H1 (cell line): ENCODE results near the gene TAL2. TPM values are rescaled to one million over a fixed set of nuclear protein-coding genes. Genes with fewer than 3 reads are reported as not detected.

Experiments used
- CTCF ChIA-PET: fragments of 300-600 bp; sonication (Branson Sonifier 250); formaldehyde crosslinking; loops from one replicate; lab custom pipeline; 2021; ENCODE audit not compliant: partially characterized antibody; lab: Charles Lee
- POLR2A ChIA-PET: fragments of 300-600 bp; sonication (Branson Sonifier 250); formaldehyde crosslinking; loops from one replicate; lab custom pipeline; 2021; ENCODE audit warnings: inconsistent platforms; ENCODE audit not compliant: partially characterized antibody; lab: Charles Lee
- DNase-seq, 2 experiments: peaks; one replicate each; pipeline versions ENCODE4 v3.0.0 to v3.0.0-alpha.2; 2010 to 2022; ENCODE audit warnings: low spot score in 2 of 2, low read depth in 1 of 2, mixed read lengths in 1 of 2
- FAIRE-seq: peaks from 2 replicates; lab custom pipeline; 2011; peaks lifted over from hg19 to GRCh38; lab: Jason Lieb, UNC
- H2AFZ ChIP-seq: 2 replicates; pipeline ENCODE4 v1.8.1; 2012; ENCODE audit warnings: low read length, inconsistent platforms
- H2AK5ac ChIP-seq: 2 replicates; pipeline ENCODE4 v1.6.1; 2013; ENCODE audit warnings: low read depth, low read length
- H2BK120ac ChIP-seq: replicated peaks from 2 replicates; pipeline ENCODE3; 2013; ENCODE audit warnings: low read depth, low read length, inconsistent platforms
- H2BK12ac ChIP-seq: 2 replicates; pipeline ENCODE4 v1.6.1; 2013; ENCODE audit warnings: low read depth, low read length
- H2BK15ac ChIP-seq: 2 replicates; pipeline ENCODE4 v1.6.1; 2013; ENCODE audit warnings: low read length
- H2BK20ac ChIP-seq: 2 replicates; pipeline ENCODE4 v1.6.1; 2013; ENCODE audit warnings: low read length
- H2BK5ac ChIP-seq: 2 replicates; pipeline ENCODE4 v1.6.1; 2013; ENCODE audit warnings: low read depth, low read length
- H3K14ac ChIP-seq: 2 replicates; pipeline ENCODE4 v1.6.1; 2013; ENCODE audit warnings: inconsistent platforms; ENCODE audit not compliant: insufficient read length
- H3K18ac ChIP-seq: 2 replicates; pipeline ENCODE4 v1.6.1; 2013; ENCODE audit warnings: low read length; ENCODE audit errors: extremely low read depth
- H3K23ac ChIP-seq: 2 replicates; pipeline ENCODE4 v1.6.1; 2013; ENCODE audit warnings: inconsistent platforms; ENCODE audit not compliant: insufficient read length
- H3K23me2 ChIP-seq: 2 replicates; pipeline ENCODE4 v1.6.1; 2013; ENCODE audit warnings: low read depth, low read length
- H3K27ac ChIP-seq: 2 replicates; pipeline ENCODE4 v1.6.1; 2011; ENCODE audit warnings: low read depth, low read length, inconsistent platforms
- H3K27me3 ChIP-seq, 4 experiments: replicated peaks in 1 of 4; 1 replicate in 1 of 4; 2 replicates in 3 of 4; pipeline versions ENCODE4 v1.6.1 to v1.8.1; 2011 to 2013; ENCODE audit warnings: low read length in 3 of 4, mild to moderate bottlenecking in 3 of 4, inconsistent platforms in 2 of 4, mixed read lengths in 2 of 4, moderate library complexity in 1 of 4; ENCODE audit not compliant: control insufficient read depth in 3 of 4, insufficient read depth in 3 of 4; ENCODE audit errors: extremely low read depth in 1 of 4
- H3K36me3 ChIP-seq, 4 experiments: 2 replicates each; pipeline versions ENCODE4 v1.6.1 to v1.8.1; 2011 to 2013; ENCODE audit warnings: mild to moderate bottlenecking in 4 of 4, low read length in 3 of 4, moderate library complexity in 2 of 4, control low read depth in 1 of 4, inconsistent platforms in 1 of 4; ENCODE audit not compliant: insufficient read depth in 4 of 4, control insufficient read depth in 2 of 4
- H3K4ac ChIP-seq: replicated peaks from 2 replicates; pipeline ENCODE3; 2013; ENCODE audit warnings: low read length, low read depth, mixed read lengths, inconsistent platforms; ENCODE audit not compliant: insufficient read length
- H3K4me1 ChIP-seq, 4 experiments: replicated peaks in 1 of 4; 1 replicate in 1 of 4; 2 replicates in 3 of 4; pipeline versions ENCODE4 v1.6.1 to v1.8.1; 2011 to 2013; ENCODE audit warnings: low read length in 3 of 4, inconsistent platforms in 2 of 4, mixed read lengths in 1 of 4; ENCODE audit not compliant: insufficient read depth in 4 of 4, control insufficient read depth in 3 of 4
- H3K4me2 ChIP-seq, 2 experiments: 2 replicates each; pipeline versions ENCODE4 v1.6.1 to v1.8.1; 2011 to 2013; ENCODE audit warnings: low read depth in 2 of 2, low read length in 2 of 2, control low read depth in 1 of 2, inconsistent platforms in 1 of 2, mild to moderate bottlenecking in 1 of 2; ENCODE audit not compliant: insufficient read depth in 1 of 2
- H3K4me3 ChIP-seq, 4 experiments: fragments of 200-600, 300-600 bp in 1 of 4; sonication (generic), shearing (Covaris generic), sonication (Bioruptor Twin) in 1 of 4; 2 replicates each; pipeline versions ENCODE4 v1.5.1 to v1.8.1; 2011 to 2016; ENCODE audit warnings: low read length in 4 of 4, low read depth in 3 of 4, control low read depth in 2 of 4, inconsistent platforms in 2 of 4, mild to moderate bottlenecking in 2 of 4, mixed read lengths in 1 of 4, moderate library complexity in 1 of 4; ENCODE audit not compliant: insufficient read depth in 2 of 4; ENCODE audit errors: extremely low read depth in 1 of 4
- H3K56ac ChIP-seq: replicated peaks from 2 replicates; pipeline ENCODE3; 2013; ENCODE audit warnings: low read depth, mild to moderate bottlenecking, mixed read lengths, low read length, inconsistent platforms; ENCODE audit not compliant: insufficient read length
- H3K79me1 ChIP-seq: 2 replicates; pipeline ENCODE4 v1.6.1; 2013; ENCODE audit warnings: low read depth, low read length, control low read depth
- H3K79me2 ChIP-seq, 2 experiments: 2 replicates each; pipeline versions ENCODE4 v1.6.1 to v1.8.1; 2012 to 2013; ENCODE audit warnings: low read length in 2 of 2, mild to moderate bottlenecking in 2 of 2, inconsistent platforms in 1 of 2; ENCODE audit not compliant: insufficient read depth in 2 of 2, control insufficient read depth in 1 of 2
- H3K9ac ChIP-seq, 4 experiments: replicated peaks in 1 of 4; 1 replicate in 1 of 4; 2 replicates in 3 of 4; pipeline versions ENCODE4 v1.6.1 to v1.8.1; 2011 to 2013; ENCODE audit warnings: low read depth in 3 of 4, low read length in 3 of 4, control low read depth in 2 of 4, mild to moderate bottlenecking in 2 of 4, moderate library complexity in 2 of 4, inconsistent platforms in 1 of 4; ENCODE audit errors: extremely low read depth in 1 of 4
- H3K9me3 ChIP-seq, 2 experiments: 2 replicates each; pipeline versions ENCODE4 v1.6.1 to v1.8.1; 2012 to 2013; ENCODE audit warnings: mild to moderate bottlenecking in 2 of 2, moderate library complexity in 2 of 2, control low read depth in 1 of 2, inconsistent platforms in 1 of 2, low read depth in 1 of 2, low read length in 1 of 2, mixed read lengths in 1 of 2; ENCODE audit not compliant: insufficient read depth in 2 of 2
- H4K20me1 ChIP-seq, 2 experiments: replicated peaks in 1 of 2; 2 replicates each; pipeline versions ENCODE3 to v1.8.1; 2011 to 2013; ENCODE audit warnings: inconsistent platforms in 2 of 2, low read length in 2 of 2, mild to moderate bottlenecking in 1 of 2; ENCODE audit not compliant: insufficient read depth in 2 of 2, control insufficient read depth in 1 of 2
- H4K5ac ChIP-seq: 2 replicates; pipeline ENCODE4 v1.6.1; 2013; ENCODE audit warnings: low read length, low read depth, mixed read lengths, inconsistent platforms; ENCODE audit not compliant: insufficient read length
- H4K8ac ChIP-seq: 2 replicates; pipeline ENCODE4 v1.8.0; 2013; ENCODE audit warnings: mild to moderate bottlenecking, moderate library complexity, low read length, inconsistent platforms; ENCODE audit not compliant: insufficient read depth; ENCODE audit errors: extremely low read depth
- H4K91ac ChIP-seq: replicated peaks from 2 replicates; pipeline ENCODE3; 2013; ENCODE audit warnings: low read length, mixed read lengths, inconsistent platforms; ENCODE audit not compliant: insufficient read length
- GTF2F1 ChIP-seq: IDR thresholded peaks from 2 replicates; pipeline ENCODE4 v1.6.1; 2012; ENCODE audit warnings: low read depth, low read length, improper control_type of control experiment, borderline replicate concordance
- JUN ChIP-seq: IDR thresholded peaks from 2 replicates; pipeline ENCODE4 v1.6.1; 2011; ENCODE audit warnings: low read depth, mild to moderate bottlenecking, improper control_type of control experiment, low read length
- WGBS, 2 experiments: shearing (Covaris generic) in 1 of 2; methylation state at CpG; one replicate each; pipeline versions ENCODE4 v1.1.6 to v1.1.7; 2013 to 2015; ENCODE audit warnings: low lambda C conversion rate in 2 of 2, mixed read lengths in 2 of 2, inconsistent platforms in 1 of 2, low coverage in 1 of 2, missing lambda C conversion rate in 1 of 2; ENCODE audit not compliant: insufficient replicate concordance in 2 of 2, insufficient coverage in 1 of 2, insufficient read length in 1 of 2; ENCODE audit errors: extremely low coverage in 1 of 2, missing lambda C conversion rate in 1 of 2; 5-methylcytosine and 5-hydroxymethylcytosine counted together
- polyA plus RNA-seq, 7 experiments: library from polyadenylated mRNA; depleted of rRNA in 3 of 7; stranded (reverse) in 5 of 7; unstranded in 2 of 7; fragments of >200 nt in 5 of 7; fragments of 200-250 nt in 2 of 7; gene quantifications; 1 replicate in 5 of 7; 2 replicates in 1 of 7; 4 replicates in 1 of 7; pipeline versions ENCODE4 v1.2.1 to v1.2.3, GENCODE V29; 2011 to 2013; ENCODE audit warnings: missing spikeins in 2 of 7, mixed read lengths in 2 of 7
- total RNA-seq: library from RNA; stranded (reverse); fragmentation: NEBNext Ultra II Directional; extraction: Animal tissue kit (Norgen Biotek cat#: 25700); gene quantifications from 2 replicates; pipeline ENCODE4 v1.2.1, GENCODE V29; 2021

Gene TAL2
- total and polyA plus RNA-seq, 2 of the 8 experiments (the other 6 are each of a cell fraction or from before 2014, with no cell fraction given) = 0.65 to 0.82 TPM

DNA sequence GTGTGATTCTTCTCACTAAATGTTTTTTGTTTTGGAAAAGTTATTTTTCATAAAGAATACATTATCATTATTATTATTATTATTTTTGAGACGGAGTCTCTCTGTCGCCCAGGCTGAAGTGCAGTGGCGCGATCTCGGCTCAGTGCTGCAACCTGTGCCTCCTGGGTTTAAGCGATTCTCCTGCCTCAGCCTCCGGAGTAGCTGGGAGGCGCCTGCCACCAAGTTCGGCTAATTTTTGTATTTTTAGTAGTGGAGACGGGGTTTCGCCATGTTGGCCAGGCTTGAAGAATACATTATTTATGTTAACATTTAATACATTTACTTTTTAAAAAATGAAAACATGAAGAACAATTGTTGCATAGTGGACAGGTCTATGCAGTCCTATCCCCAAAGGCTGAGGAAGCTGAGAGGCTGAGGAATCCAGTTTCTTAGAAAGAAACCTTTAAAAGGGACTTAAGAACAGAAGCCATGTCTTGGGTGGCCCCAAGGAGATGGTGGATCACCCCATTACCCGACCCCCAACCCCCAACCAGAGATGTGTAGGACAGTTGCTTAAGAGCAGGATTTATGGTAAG lies 34.0 kb downstream of the TAL2 start:
- H4K5ac ChIP-seq = no peak overlapping the region
- H3K4ac ChIP-seq = no peak overlapping the region
- H2BK15ac ChIP-seq = no peak overlapping the region
- no peak overlapping the region for H3K4me2 ChIP-seq
- no peak overlapping the region for H4K91ac ChIP-seq
- H3K14ac ChIP-seq = no peak overlapping the region
- no peak overlapping the region for H3K27ac ChIP-seq
- ChIA-PET CTCF (no interaction called here), POLR2A (no interaction called here)
- no peaks in the 10 kb centered on the region for H3K9me3 ChIP-seq
- H3K36me3 ChIP-seq = no peaks in the 10 kb centered on the region
- FAIRE-seq = no peak
- H2AFZ ChIP-seq = no peak overlapping the region
- H3K79me2 ChIP-seq = 0 out of 4 replicates have a peak, but pooled peaks cover 0 to 7% of the 10 kb centered on the region in 2 experiments
- H2BK120ac ChIP-seq = no peak overlapping the region
- H2BK5ac ChIP-seq = no peak overlapping the region
- H4K20me1 ChIP-seq = peaks cover 0 to 5% of the 10 kb centered on the region in 2 experiments
- H3K4me3 ChIP-seq = no peak overlapping the region
- no peak overlapping the region for H3K56ac ChIP-seq
- H3K9ac ChIP-seq = no peak overlapping the region
- H2BK20ac ChIP-seq = no peak overlapping the region
- TF ChIP-seq JUN (no peak), GTF2F1 (no peak)
- peaks cover 9% of the 10 kb centered on the region for H3K23me2 ChIP-seq
- H3K4me1 ChIP-seq = peaks cover 2 to 5% (median 3%) of the 10 kb centered on the region in 4 experiments; a peak in 5 of 7 replicates
- WGBS, 2 experiments = 93% methylated on average over 12 of the region's 12 CpGs; no CpG with 5 or more reads in 1 of the 2 experiments
- no peak for DNase-seq
- H3K18ac ChIP-seq = no peak overlapping the region
- no peak overlapping the region for H4K8ac ChIP-seq
- H3K23ac ChIP-seq = no peak overlapping the region
- H2BK12ac ChIP-seq = no peak overlapping the region
- no peaks in the 10 kb centered on the region for H3K79me1 ChIP-seq
- H3K27me3 ChIP-seq = peaks cover 4 to 31% (median 19%) of the 10 kb centered on the region in 4 experiments; a peak in 6 of 7 replicates
- no peak overlapping the region for H2AK5ac ChIP-seq
